Stimulated activated naive B cell treated with anti-CD40 and anti-IgM and Interleukin-4, amounts not matched to agents 10 μg/mL and 1 μg/mL and 100 μg/mL, for 72 hours (primary cell): ENCODE measurements around the gene NRXN3.

Experiments
- ATAC-seq, 2 donors: fragments of 150-1000 bp; cut with Tn5 transposase; replicated peaks; 2 replicates each; pipeline ENCODE4 v1.10.0; 2021; ENCODE audit warnings: moderate library complexity in 1 of 2
- DNase-seq: peaks from one replicate; pipeline ENCODE4 v3.0.0; 2021
- H3K27ac Mint-ChIP-seq: one replicate; pipeline ENCODE4 v1.8.0; 2022; ENCODE audit warnings: mild to moderate bottlenecking, mixed read lengths
- H3K27me3 Mint-ChIP-seq, 2 donors: one replicate each; pipeline ENCODE4 v1.8.0; 2022; ENCODE audit warnings: mixed read lengths in 2 of 2
- H3K36me3 Mint-ChIP-seq, 2 donors: one replicate each; pipeline ENCODE4 v1.8.0; 2022; ENCODE audit warnings: mixed read lengths in 2 of 2, mild to moderate bottlenecking in 1 of 2
- H3K4me1 Mint-ChIP-seq, 2 donors: one replicate each; pipeline ENCODE4 v1.8.0; 2022; ENCODE audit warnings: mixed read lengths in 2 of 2, mild to moderate bottlenecking in 1 of 2
- H3K4me3 Mint-ChIP-seq, 2 donors: one replicate each; pipeline ENCODE4 v1.8.0; 2022; ENCODE audit warnings: mild to moderate bottlenecking in 2 of 2, mixed read lengths in 2 of 2, moderate library complexity in 1 of 2
- H3K9me3 Mint-ChIP-seq, 2 donors: one replicate each; pipeline ENCODE4 v1.8.0; 2022; ENCODE audit warnings: mixed read lengths in 2 of 2, mild to moderate bottlenecking in 1 of 2

Gene NRXN3

DNA sequence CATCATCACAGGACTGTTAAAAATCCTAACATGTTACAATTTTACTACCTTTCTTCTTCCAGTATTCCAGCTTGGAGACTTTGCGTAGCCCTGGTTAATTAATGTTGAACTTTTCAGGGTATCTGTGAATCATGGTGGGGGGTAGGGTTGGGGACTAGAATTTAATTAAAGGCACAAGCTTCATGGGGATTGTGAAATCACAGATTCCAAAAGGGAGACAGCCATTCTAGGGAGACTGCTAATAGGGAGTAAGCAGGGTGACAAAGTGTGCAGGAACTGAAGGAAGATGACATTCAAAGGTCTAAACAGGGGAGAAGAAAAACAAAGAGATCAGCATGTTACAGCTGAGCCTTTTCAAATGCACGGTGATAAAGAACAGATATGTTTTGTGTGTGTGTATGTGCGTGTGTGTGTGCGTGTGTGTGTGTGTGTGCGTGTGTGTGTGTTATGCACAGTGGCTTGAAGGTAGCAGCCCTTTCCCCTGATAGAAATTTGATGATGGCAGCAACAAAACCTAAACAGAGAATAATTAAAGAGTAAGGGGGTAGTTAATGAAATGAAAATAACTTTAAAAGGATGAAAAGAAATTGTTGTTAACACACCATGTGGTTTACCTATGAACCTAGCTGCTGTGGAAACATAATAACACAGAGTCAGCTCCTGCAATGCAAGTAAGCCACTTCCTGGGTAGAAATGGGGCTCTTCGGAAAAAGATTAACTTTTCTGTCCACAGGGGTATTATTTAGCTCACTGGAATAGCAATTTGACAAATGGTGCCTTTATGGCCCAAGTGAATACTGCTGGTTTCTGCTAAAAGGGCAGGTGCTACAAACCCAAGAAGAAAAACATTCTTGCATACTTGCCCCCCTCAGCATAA lies 1459.5 kb downstream of the NRXN3 start:
- no peaks in the 10 kb centered on the region for H3K4me1 Mint-ChIP-seq
- H3K9me3 Mint-ChIP-seq = peaks cover 0 to 4% of the 10 kb centered on the region in 2 donors
- H3K27me3 Mint-ChIP-seq = no peaks in the 10 kb centered on the region
- no peak overlapping the region for H3K27ac Mint-ChIP-seq
- no peak for DNase-seq
- H3K4me3 Mint-ChIP-seq = no peak overlapping the region
- ATAC-seq = no peak
- H3K36me3 Mint-ChIP-seq = no peaks in the 10 kb centered on the region

DNA sequence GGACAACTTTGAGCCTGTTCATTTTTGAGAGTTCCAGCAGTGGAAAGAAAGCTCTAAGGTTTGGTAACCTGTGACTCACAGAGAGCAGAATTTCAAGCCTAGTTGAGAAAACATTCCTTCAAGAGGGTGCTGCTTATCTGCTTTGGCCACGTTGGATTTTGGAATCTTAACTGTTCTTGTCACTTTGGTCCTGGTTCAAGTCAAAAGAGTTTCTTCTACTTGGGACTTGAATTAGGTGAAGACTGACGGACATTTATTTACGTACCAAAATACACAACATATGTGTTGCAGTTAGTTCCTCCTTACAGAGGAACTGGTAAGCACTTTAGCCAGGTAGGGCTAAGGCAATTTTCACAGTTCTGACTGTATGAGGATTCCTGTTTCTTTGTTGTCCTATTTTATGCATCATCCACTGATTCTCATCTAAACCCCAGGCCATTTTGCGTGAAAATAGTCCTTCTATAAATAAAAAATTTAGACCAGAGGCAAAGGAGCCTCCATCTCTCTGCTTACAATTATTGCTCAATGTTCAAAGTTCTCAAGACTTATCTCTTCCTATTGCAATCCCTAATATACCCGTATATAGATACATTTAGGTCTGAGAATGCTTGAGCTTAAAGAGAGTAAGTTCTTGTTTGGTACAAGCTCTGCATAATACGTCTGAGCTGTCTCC lies 1460.3 kb downstream of the NRXN3 start:
- H3K9me3 Mint-ChIP-seq = peaks cover under 1 to 4% of the 10 kb centered on the region in 2 donors
- H3K36me3 Mint-ChIP-seq = no peaks in the 10 kb centered on the region
- ATAC-seq (no peak), DNase-seq (no peak)
- no peaks in the 10 kb centered on the region for H3K4me1 Mint-ChIP-seq
- no peak overlapping the region for H3K4me3 Mint-ChIP-seq
- H3K27me3 Mint-ChIP-seq = no peaks in the 10 kb centered on the region
- H3K27ac Mint-ChIP-seq = no peak overlapping the region

DNA sequence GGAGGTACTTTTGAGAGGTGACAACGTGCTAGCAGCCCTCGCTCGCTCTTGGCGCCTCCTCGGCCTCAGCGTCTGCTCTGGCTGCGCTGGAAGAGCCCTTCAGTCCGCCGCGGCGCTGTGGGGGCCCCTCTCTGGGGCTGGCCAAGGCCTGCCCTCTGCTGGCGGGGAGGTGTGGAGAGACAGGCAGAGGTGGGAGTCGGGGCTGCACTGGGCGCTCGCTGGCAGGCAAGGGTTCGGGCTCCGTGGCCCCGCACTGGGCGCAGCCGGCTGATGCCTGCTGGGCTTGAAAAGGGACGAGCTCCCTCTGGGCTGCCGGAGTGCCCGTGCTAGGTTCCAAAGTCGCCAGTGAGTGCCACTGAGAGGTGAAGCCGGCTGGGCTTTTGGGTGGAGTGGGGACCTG lies 1461.1 kb downstream of the NRXN3 start:
- no peak overlapping the region for H3K4me3 Mint-ChIP-seq
- H3K27me3 Mint-ChIP-seq = no peaks in the 10 kb centered on the region
- ATAC-seq (no peak), DNase-seq (no peak)
- H3K36me3 Mint-ChIP-seq = no peaks in the 10 kb centered on the region
- peaks cover 3 to 4% of the 10 kb centered on the region in 2 donors for H3K9me3 Mint-ChIP-seq
- H3K27ac Mint-ChIP-seq = no peak overlapping the region
- no peaks in the 10 kb centered on the region for H3K4me1 Mint-ChIP-seq

DNA sequence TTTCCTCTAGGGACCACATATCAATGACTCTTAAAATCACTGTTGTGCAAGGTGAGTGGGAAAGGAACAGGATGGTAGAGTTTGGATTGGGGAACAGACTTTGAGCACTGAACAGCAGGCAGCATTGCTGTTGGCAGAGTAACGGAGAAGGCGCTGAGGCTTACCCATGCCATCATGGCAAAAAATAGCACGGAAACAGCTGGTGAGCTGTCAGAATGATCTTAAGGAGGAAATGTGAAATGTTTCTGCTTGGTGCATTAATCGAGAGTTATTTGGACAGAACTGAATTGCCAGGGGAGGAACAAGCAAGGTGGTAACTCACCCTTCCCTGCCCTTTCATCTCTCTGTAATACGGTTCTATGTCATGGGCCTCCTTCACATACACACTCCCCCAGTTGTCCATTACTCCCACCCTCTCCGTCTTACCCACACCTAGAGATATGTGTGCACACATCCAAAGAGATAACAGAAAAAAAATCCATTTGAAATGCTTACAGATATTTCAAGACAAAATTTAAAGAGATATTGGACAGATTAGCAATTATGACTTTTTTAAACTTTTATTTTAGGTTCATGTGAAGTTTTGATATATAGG lies 1468.6 kb downstream of the NRXN3 start:
- no peak overlapping the region for H3K4me3 Mint-ChIP-seq
- no peaks in the 10 kb centered on the region for H3K36me3 Mint-ChIP-seq
- DNase-seq = no peak
- no peak for ATAC-seq
- no peaks in the 10 kb centered on the region for H3K4me1 Mint-ChIP-seq
- peaks cover 3 to 4% of the 10 kb centered on the region in 2 donors for H3K9me3 Mint-ChIP-seq
- no peaks in the 10 kb centered on the region for H3K27me3 Mint-ChIP-seq
- H3K27ac Mint-ChIP-seq = no peak overlapping the region

DNA sequence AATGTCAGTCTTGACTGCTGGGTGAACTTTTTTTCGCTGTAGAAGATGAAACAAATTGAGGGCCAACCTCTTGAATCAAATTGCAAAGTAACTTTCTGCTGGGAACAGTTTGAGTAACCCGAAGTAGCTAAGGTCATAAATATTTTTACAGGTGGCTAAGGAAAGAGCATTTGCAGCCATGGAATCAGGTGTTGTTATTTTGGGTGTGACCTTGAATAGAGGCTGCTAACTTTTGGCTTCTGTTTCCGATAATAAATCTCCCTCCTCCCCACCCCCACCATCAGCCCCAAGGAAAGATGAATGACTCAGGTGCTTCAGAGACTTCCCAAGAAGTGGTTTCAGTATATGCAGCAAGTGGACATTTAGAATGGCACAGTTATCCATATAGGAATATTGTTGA lies 1469.4 kb downstream of the NRXN3 start:
- no peaks in the 10 kb centered on the region for H3K27me3 Mint-ChIP-seq
- no peak for DNase-seq
- H3K36me3 Mint-ChIP-seq = no peaks in the 10 kb centered on the region
- peaks cover 3 to 4% of the 10 kb centered on the region in 2 donors for H3K9me3 Mint-ChIP-seq
- H3K4me1 Mint-ChIP-seq = no peaks in the 10 kb centered on the region
- H3K27ac Mint-ChIP-seq = no peak overlapping the region
- ATAC-seq = no peak
- H3K4me3 Mint-ChIP-seq = no peak overlapping the region

DNA sequence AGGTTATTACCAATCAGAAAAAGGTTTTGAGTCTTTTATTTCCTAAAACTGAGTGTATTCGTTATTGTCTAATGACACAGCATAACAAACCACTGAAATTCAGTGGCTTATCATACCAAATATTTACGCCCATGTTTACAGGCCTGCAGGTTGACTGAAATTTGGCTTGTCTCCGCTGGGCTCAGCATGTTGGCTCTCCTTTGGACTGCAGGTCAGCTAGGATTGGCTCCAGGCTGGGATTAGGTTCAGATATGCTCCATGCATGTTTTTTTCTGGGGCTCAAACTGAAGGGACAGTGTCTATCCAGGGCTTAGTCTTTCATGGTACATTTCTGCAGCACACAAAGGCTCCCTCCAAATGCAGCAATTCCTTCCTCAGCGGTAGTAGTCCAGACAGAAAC lies 1471.2 kb downstream of the NRXN3 start:
- Mint-ChIP-seq H3K27ac (no peak overlapping the region), H3K36me3 (no peaks in the 10 kb centered on the region)

DNA sequence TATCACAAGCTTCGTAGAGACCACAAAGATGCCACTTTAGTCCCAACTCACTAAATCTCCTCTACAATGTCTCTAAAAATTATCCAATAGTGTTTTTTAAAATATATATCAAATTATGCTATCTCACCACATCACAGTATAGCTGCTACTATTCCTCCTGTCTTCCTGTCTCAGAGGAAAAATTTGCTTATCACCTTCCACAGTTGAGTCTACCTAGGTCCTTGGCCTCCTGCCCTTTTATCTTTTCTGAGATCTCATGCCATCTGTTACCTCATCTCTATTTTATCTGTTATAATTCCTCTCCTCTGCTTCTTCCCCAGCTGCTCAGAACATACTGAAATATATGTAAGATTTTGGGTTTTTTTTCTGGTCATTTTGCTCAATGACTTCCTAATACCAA lies 1473.0 kb downstream of the NRXN3 start:
- no peak overlapping the region for H3K27ac Mint-ChIP-seq
- no peaks in the 10 kb centered on the region for H3K36me3 Mint-ChIP-seq
- no peaks in the 10 kb centered on the region for H3K4me1 Mint-ChIP-seq
- no peak overlapping the region for H3K4me3 Mint-ChIP-seq
- H3K27me3 Mint-ChIP-seq = no peaks in the 10 kb centered on the region
- peaks cover 0 to 1% of the 10 kb centered on the region in 2 donors for H3K9me3 Mint-ChIP-seq
- ATAC-seq (no peak), DNase-seq (no peak)

More for the DNA sequence above, 1471.2 kb downstream of the NRXN3 start:
- H3K27me3 Mint-ChIP-seq = no peaks in the 10 kb centered on the region
- no peak overlapping the region for H3K4me3 Mint-ChIP-seq
- H3K4me1 Mint-ChIP-seq = no peaks in the 10 kb centered on the region
- H3K9me3 Mint-ChIP-seq = peaks cover 0 to 4% of the 10 kb centered on the region in 2 donors
- no peak for ATAC-seq
- no peak for DNase-seq

DNA sequence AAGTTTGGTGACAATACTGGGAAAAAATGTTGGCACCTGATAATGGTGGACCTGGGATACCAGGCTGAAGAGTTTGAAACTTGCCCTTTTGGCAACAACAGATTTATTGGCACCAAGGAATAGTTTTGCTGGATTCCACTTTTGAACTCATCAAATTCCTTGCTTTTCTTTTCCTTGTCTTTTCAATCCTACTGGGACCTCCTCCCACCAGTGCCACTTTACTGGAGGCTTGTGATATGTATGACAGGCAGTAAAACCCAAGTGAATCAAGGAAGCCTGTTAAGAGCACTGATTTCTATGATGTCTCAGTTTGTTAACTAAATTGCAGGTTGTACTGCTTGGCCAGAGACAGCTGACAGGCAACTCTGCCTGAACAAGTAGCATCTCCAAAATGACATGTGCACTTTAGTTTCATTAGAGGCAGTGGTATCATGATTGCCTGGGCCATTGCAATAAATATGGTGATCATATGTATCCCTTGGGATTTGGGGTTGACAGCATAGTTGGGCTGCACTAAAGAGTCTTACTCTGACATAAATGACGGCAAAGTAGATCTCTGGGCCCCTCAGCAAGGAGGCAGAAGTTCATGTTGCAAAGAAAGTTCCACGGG lies 1475.7 kb downstream of the NRXN3 start:
- ATAC-seq (no peak), DNase-seq (no peak)
- no peak overlapping the region for H3K27ac Mint-ChIP-seq
- H3K4me3 Mint-ChIP-seq = no peak overlapping the region
- H3K4me1 Mint-ChIP-seq = no peaks in the 10 kb centered on the region
- H3K27me3 Mint-ChIP-seq = no peaks in the 10 kb centered on the region
- H3K36me3 Mint-ChIP-seq = no peaks in the 10 kb centered on the region
- no peaks in the 10 kb centered on the region for H3K9me3 Mint-ChIP-seq

DNA sequence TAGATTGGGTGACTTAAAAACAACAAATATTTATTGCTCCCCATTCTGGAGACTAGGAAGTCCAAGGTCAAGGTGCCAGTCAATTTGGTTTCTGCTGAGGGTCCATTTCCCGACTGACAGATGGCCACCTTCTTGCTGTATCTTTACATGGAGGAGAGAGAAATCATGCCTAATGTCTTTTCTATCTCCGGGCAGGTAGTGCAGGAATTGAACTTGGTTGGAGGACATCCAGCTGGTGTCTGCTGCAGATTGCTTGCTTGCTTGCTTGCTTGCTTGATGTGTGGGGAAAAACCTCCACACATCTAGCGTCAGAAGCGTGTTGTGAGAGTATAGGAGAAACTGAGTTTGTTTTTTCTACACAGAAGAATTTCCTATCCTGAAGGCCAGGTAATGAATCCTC lies 1479.7 kb downstream of the NRXN3 start:
- Mint-ChIP-seq H3K27ac (no peak overlapping the region), H3K9me3 (peaks cover 0 to 2% of the 10 kb centered on the region in 2 donors)

DNA sequence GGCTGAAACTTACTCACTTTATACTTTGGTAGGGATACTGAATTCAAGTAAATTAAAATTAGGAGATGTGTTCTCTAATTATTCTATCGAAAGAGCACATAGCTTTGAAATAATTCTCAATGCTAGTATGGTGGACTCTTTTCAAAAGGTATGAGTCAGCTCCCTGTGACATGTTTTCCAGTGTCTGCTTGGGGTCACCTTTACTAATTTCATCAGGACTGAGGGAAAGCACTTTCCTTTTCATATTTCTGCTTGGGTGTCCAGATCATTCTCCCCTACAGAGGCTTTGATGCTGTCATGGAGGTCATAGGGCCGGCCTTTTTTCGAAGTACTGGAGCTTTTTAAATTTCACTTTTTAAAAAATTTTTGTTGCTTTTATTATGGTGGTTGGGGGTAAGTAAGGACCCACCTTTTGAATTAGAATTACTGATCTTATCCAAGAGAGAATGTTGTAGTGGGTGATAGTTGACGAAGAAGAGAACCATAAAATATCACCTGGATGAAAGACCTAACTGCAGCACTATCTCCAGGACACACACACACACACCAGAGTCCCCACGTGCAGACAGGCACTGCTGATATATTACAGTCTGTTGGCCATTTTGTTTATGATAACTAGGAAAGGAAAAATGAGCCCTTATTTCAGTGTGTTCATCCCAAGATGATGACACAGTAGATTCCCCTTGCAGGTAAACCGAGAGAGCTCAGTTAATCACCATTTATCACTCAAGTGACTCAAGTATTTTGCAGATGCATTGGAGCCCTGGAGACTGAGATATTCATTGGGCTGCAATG lies 1482.5 kb downstream of the NRXN3 start:
- no peaks in the 10 kb centered on the region for H3K27me3 Mint-ChIP-seq
- no peaks in the 10 kb centered on the region for H3K36me3 Mint-ChIP-seq
- H3K27ac Mint-ChIP-seq = no peak overlapping the region
- peaks cover 3% of the 10 kb centered on the region in 2 donors for H3K9me3 Mint-ChIP-seq
- ATAC-seq (no peak), DNase-seq (no peak)
- H3K4me1 Mint-ChIP-seq = no peaks in the 10 kb centered on the region
- H3K4me3 Mint-ChIP-seq = no peak overlapping the region

More for the DNA sequence above, 1479.7 kb downstream of the NRXN3 start:
- H3K4me3 Mint-ChIP-seq = no peak overlapping the region
- H3K27me3 Mint-ChIP-seq = no peaks in the 10 kb centered on the region
- ATAC-seq = no peak
- no peak for DNase-seq
- H3K4me1 Mint-ChIP-seq = no peaks in the 10 kb centered on the region
- H3K36me3 Mint-ChIP-seq = no peaks in the 10 kb centered on the region

DNA sequence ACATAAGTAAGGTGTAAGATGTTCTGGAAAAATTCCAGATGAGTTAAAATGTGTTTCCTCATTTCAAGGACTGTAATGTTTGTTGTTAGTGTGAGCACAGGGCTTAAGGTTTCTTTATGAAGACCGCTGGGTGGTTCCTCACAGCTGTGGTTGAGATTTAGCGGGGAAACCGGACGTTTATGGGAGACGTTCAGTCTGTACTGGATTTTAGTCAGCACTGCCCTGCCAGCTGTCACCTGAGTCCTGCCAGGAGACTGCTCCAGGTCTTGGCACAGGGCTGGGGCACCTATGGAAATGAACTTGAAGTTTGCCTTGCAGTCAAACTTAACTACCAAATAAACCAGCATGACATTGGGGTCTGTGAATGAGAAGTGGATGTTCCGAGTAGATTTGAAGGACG lies 1485.9 kb downstream of the NRXN3 start:
- no peak for ATAC-seq
- no peak overlapping the region for H3K4me3 Mint-ChIP-seq
- DNase-seq = no peak
- H3K27ac Mint-ChIP-seq = no peak overlapping the region
- H3K9me3 Mint-ChIP-seq = peaks cover 3% of the 10 kb centered on the region in 2 donors
- no peaks in the 10 kb centered on the region for H3K4me1 Mint-ChIP-seq
- no peaks in the 10 kb centered on the region for H3K27me3 Mint-ChIP-seq
- no peaks in the 10 kb centered on the region for H3K36me3 Mint-ChIP-seq

DNA sequence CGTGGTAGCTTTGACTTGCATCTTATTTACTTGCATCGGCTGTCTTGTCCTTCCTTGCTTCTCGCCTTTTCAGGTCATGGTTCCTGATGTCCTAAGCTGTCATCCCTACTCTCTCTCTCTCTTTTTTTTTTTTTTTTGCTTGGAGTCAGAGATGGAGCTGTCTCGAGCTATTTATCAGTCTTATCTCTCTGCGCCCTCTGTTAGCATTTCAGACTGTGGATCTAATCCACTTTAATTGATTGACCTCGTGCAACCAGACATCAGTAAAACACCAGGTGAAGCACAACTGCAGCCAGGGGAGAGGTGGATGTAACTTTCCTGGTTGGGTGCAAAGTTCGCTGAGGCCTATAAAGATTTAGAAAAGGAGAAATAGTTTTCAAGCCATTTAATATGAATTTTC lies 1486.3 kb downstream of the NRXN3 start:
- Mint-ChIP-seq H3K4me1 (no peaks in the 10 kb centered on the region), H3K27me3 (no peaks in the 10 kb centered on the region), H3K27ac (no peak overlapping the region)

DNA sequence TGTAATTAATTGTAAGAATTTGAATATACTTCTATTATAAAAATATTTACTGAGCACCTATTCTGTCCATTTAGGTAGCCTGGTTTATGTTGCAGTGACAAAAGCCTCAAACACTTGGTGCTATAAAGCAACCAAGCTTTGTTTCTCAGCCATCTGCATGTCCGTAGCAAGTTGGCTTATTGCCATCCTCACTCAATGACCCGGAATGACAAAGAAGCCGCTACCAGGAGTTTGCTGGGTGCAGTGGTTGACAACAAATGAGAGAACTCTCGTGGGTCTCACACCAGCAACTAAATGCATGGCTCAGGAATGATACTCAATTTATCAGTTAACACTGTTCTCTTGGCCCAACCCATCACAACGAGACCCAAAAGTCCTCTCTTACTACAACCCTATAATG lies 1488.0 kb downstream of the NRXN3 start:
- H3K4me3 Mint-ChIP-seq = no peak overlapping the region
- H3K9me3 Mint-ChIP-seq = peaks cover 3 to 7% of the 10 kb centered on the region in 2 donors
- H3K36me3 Mint-ChIP-seq = no peaks in the 10 kb centered on the region
- H3K27me3 Mint-ChIP-seq = no peaks in the 10 kb centered on the region
- ATAC-seq = no peak
- no peak for DNase-seq
- H3K27ac Mint-ChIP-seq = no peak overlapping the region
- H3K4me1 Mint-ChIP-seq = no peaks in the 10 kb centered on the region

More for the DNA sequence above, 1486.3 kb downstream of the NRXN3 start:
- H3K9me3 Mint-ChIP-seq = peaks cover 3% of the 10 kb centered on the region in 2 donors
- ATAC-seq (no peak), DNase-seq (no peak)
- H3K4me3 Mint-ChIP-seq = no peak overlapping the region
- H3K36me3 Mint-ChIP-seq = no peaks in the 10 kb centered on the region

DNA sequence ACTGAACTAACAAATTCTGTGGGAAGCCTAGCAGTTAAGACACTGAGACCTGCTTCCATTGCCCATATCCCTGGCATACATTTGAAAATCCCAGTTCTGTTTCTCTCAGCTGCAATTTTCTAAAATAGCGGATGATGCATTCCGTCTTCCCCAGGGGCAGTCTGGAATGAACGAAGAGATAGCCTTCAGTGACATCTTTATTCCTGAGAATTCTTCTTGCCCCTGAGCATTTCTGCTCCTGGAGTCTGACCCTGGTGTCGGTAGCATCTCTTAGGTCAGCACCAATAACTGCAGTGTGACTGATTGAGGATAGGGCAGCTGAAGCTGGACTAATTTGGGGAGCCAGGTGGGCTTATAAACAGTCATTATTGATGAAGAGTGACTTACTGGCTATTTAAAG lies 1488.6 kb downstream of the NRXN3 start:
- Mint-ChIP-seq H3K9me3 (peaks cover 1 to 11% of the 10 kb centered on the region in 2 donors), H3K4me3 (no peak overlapping the region), H3K27me3 (no peaks in the 10 kb centered on the region), H3K27ac (no peak overlapping the region), H3K4me1 (no peaks in the 10 kb centered on the region), H3K36me3 (no peaks in the 10 kb centered on the region)
- DNase-seq = no peak
- no peak for ATAC-seq
